ENCODE measurements around the gene SPDEF. TPM values are rescaled to one million over a fixed set of nuclear protein-coding genes. Genes with fewer than 3 reads are reported as not detected.

SPDEF gene
- total RNA-seq, 2 experiments from 2014 or later = 0.34 to 0.54 TPM

DNA sequence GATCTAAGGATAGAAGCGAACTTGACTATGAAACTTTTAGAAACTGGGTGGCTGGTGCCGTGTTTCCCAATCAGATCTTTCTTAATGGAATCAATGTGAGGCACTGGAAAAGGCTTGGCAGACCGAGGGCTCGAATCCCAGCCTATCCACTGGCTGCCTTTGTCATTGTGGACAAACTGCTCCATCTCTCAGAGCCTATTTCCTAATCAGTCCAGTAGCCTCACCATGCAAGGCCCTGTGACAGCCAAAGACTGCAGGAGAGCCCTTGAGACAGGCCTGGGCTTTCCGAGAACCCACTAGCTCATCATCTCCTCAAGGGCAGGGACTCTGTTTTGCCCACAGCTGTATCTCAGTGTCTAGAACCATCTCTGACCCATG is 43.4 kb downstream of the SPDEF start:
- peaks cover 6% of the 10 kb centered on the region for H3K4me1 ChIP-seq (ENCODE audit: insufficient read depth, low read length, poor library complexity, severe bottlenecking)
- H3K9me2 ChIP-seq (ENCODE audit: insufficient read depth, low read length) = no peaks in the 10 kb centered on the region
- DNase-seq (ENCODE audit: low spot score) = no peak
- H3K9me3 ChIP-seq (ENCODE audit: low read length) = peaks cover 13% of the 10 kb centered on the region
- no peak for TF ChIP-seq EZH2phosphoT487 (IDR thresholded peaks at IDR 0.05; ENCODE audit: borderline replicate concordance, low read depth, low read length)
- TF ChIP-seq, protein P1, sequence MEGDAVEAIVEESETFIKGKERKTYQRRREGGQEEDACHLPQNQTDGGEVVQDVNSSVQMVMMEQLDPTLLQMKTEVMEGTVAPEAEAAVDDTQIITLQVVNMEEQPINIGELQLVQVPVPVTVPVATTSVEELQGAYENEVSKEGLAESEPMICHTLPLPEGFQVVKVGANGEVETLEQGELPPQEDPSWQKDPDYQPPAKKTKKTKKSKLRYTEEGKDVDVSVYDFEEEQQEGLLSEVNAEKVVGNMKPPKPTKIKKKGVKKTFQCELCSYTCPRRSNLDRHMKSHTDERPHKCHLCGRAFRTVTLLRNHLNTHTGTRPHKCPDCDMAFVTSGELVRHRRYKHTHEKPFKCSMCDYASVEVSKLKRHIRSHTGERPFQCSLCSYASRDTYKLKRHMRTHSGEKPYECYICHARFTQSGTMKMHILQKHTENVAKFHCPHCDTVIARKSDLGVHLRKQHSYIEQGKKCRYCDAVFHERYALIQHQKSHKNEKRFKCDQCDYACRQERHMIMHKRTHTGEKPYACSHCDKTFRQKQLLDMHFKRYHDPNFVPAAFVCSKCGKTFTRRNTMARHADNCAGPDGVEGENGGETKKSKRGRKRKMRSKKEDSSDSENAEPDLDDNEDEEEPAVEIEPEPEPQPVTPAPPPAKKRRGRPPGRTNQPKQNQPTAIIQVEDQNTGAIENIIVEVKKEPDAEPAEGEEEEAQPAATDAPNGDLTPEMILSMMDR (conservative IDR thresholded peaks at IDR 0.05; ENCODE audit: low read length) = no peak
- H3K79me2 ChIP-seq (ENCODE audit: insufficient read depth, low read depth, low read length) = peaks cover 23% of the 10 kb centered on the region
- ChIA-PET CTCF (ENCODE audit: unreplicated experiment) (interaction anchor here (0.8 kb wide), 1 partner anchor 44 kb away, joined by 3 read pairs; no protein-coding TSS in a partner anchor), POLR2A (no interaction called here)
- BruUV-seq (replicated peaks) = no TSS peak
- H3K4me3 ChIP-seq (ENCODE audit: low read depth, low read length, poor library complexity, severe bottlenecking) = no peak overlapping the region
- H3K4me2 ChIP-seq (ENCODE audit: low read length) = no peak overlapping the region
- H3K27ac ChIP-seq (ENCODE audit: low read depth, low read length, poor library complexity, severe bottlenecking) = no peak overlapping the region
- intact Hi-C loops (cut with micrococcal nuclease; ENCODE audit: unreplicated experiment) = no loop called here
- no peaks in the 10 kb centered on the region for H4K20me1 ChIP-seq (ENCODE audit: insufficient read depth, low read length)
- peaks cover 16% of the 10 kb centered on the region for H3K36me3 ChIP-seq (ENCODE audit: insufficient read depth, low read length)
- H2AFZ ChIP-seq (ENCODE audit: low read length) = no peak overlapping the region

GRCh38 chr6:34511915-34512737 is 44.0 kb downstream of the SPDEF start:
- no peaks in the 10 kb centered on the region for H3K9me2 ChIP-seq (ENCODE audit: insufficient read depth, low read length)
- H3K4me2 ChIP-seq (ENCODE audit: low read length) = no peak overlapping the region
- peaks cover 13% of the 10 kb centered on the region for H3K9me3 ChIP-seq (ENCODE audit: low read length)
- no peaks in the 10 kb centered on the region for H4K20me1 ChIP-seq (ENCODE audit: insufficient read depth, low read length)
- peaks cover 20% of the 10 kb centered on the region for H3K36me3 ChIP-seq (ENCODE audit: insufficient read depth, low read length)
- intact Hi-C loops (cut with micrococcal nuclease; ENCODE audit: unreplicated experiment) = no loop called here
- no peak overlapping the region for H2AFZ ChIP-seq (ENCODE audit: low read length)
- peaks cover 12% of the 10 kb centered on the region for H3K4me1 ChIP-seq (ENCODE audit: insufficient read depth, low read length, poor library complexity, severe bottlenecking)
- H3K27ac ChIP-seq (ENCODE audit: low read depth, low read length, poor library complexity, severe bottlenecking) = no peak overlapping the region
- CTCF ChIA-PET (ENCODE audit: unreplicated experiment) = interaction anchor here (0.8 kb wide), 1 partner anchor 43 kb away, joined by 3 read pairs; no protein-coding TSS in a partner anchor
- no TSS peak for BruUV-seq (replicated peaks)
- TF ChIP-seq, protein P1 (conservative IDR thresholded peaks at IDR 0.05; ENCODE audit: low read length) = no peak
- TF ChIP-seq EZH2phosphoT487 (IDR thresholded peaks at IDR 0.05; ENCODE audit: borderline replicate concordance, low read depth, low read length) = no peak
- H3K4me3 ChIP-seq (ENCODE audit: low read depth, low read length, poor library complexity, severe bottlenecking) = no peak overlapping the region
- DNase-seq (ENCODE audit: low spot score) = no peak
- POLR2A ChIA-PET = interaction anchor here (0.7 kb wide), 1 partner anchor 88 kb away, joined by 7 read pairs; no protein-coding TSS in a partner anchor
- H3K79me2 ChIP-seq (ENCODE audit: insufficient read depth, low read depth, low read length) = peaks cover 26% of the 10 kb centered on the region
